ENCODE data around the gene PSMB4.
"Not testable (repeated sequence)": the region's sequence is repeated elsewhere in the genome, so short reads cannot be mapped to it uniquely, and the experiment has no call there.

PSMB4 gene

DNA sequence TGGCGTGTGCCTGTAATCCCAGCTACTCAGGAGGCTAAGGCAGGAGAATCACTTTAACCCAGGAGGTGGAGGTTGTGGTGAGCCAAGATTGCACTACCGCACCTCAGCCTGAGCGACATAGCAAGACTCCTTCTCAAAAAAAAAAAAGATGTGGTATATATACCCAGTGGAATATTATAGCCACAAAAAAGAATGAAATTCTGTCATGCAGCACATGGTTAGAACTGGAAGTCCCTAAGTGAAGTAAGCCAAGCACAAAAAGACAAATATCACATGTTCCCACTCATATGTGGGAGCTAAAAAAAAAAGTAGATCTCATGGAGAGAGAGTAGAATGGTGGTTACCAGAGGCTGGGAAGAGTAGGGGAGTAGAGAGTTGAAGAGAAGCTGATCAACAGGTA, 18.7 kb downstream of the PSMB4 start:
- ChIA-PET POLR2A (ENCODE audit: low non-redundant PET) (interaction anchor here (0.6 kb wide), 1 partner anchor 17 kb away, joined by 4 read pairs; no protein-coding TSS in a partner anchor), CTCF (interaction anchor here (0.7 kb wide), 1 partner anchor 187 kb away, joined by 3 read pairs; no protein-coding TSS in a partner anchor)
- no peak for TF ChIP-seq CTCF (conservative IDR thresholded peaks at IDR 0.05; ENCODE audit: low read depth)
- DNase-seq (ENCODE audit: low spot score), result no peak
- H3K27ac ChIP-seq, result no peak overlapping the region

- POLR2A ChIA-PET (ENCODE audit: low non-redundant PET), result no interaction called here
- H3K27ac ChIP-seq, result no peak overlapping the region
- no peak for DNase-seq (ENCODE audit: low spot score)
- CTCF ChIA-PET, result no interaction called here
- no peak for TF ChIP-seq CTCF (conservative IDR thresholded peaks at IDR 0.05; ENCODE audit: low read depth)
Measured at GRCh38 chr1:151419819-151420218, 20.4 kb downstream of the PSMB4 start.

- no peak for DNase-seq (ENCODE audit: low spot score)
- no peak for TF ChIP-seq CTCF (conservative IDR thresholded peaks at IDR 0.05; ENCODE audit: low read depth)
- H3K27ac ChIP-seq, result no peak overlapping the region
- ChIA-PET CTCF (no interaction called here), POLR2A (ENCODE audit: low non-redundant PET) (no interaction called here)
Measured at GRCh38 chr1:151425103-151425502, 25.7 kb downstream of the PSMB4 start.

- no peak overlapping the region for H3K27ac ChIP-seq
- POLR2A ChIA-PET (ENCODE audit: low non-redundant PET), result no interaction called here
- no peak for TF ChIP-seq CTCF (conservative IDR thresholded peaks at IDR 0.05; ENCODE audit: low read depth)
- CTCF ChIA-PET, result interaction anchor here (0.6 kb wide), 1 partner anchor 148 kb away, joined by 6 read pairs; no protein-coding TSS in a partner anchor
- no peak for DNase-seq (ENCODE audit: low spot score)
Measured at GRCh38 chr1:151428068-151428467, 28.7 kb downstream of the PSMB4 start.

DNA sequence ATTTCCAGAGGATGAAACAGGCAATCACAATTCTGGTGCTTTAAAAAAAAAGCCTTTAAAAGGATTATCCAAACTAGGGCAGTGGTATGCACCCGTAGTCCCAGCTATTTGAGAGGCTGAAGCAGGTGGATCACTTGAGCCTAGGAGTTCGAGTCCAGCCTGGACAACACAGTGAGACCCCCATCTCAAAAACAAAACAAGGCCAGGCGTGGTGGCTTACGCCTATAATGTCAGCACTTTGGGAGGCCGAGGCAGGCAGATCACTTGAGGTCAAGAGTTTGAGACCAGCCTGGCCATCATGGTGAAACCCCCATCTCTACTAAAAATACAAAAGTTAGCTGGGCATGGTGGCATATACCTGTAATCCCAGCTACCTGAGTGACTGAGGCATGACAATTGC, 34.5 kb downstream of the PSMB4 start:
- DNase-seq (ENCODE audit: low spot score), result not testable (repeated sequence)
- POLR2A ChIA-PET (ENCODE audit: low non-redundant PET), result interaction anchor here (0.6 kb wide), 1 partner anchor 202 kb away, joined by 3 read pairs; no protein-coding TSS in a partner anchor
- CTCF ChIA-PET, result interaction anchor here (0.6 kb wide), 2 partner anchors 153 to 446 kb away, joined by 5 read pairs; no protein-coding TSS in a partner anchor
- H3K27ac ChIP-seq, result peak overlapping the region; percentile 25; the same call in 1 of the 2 replicates

DNA sequence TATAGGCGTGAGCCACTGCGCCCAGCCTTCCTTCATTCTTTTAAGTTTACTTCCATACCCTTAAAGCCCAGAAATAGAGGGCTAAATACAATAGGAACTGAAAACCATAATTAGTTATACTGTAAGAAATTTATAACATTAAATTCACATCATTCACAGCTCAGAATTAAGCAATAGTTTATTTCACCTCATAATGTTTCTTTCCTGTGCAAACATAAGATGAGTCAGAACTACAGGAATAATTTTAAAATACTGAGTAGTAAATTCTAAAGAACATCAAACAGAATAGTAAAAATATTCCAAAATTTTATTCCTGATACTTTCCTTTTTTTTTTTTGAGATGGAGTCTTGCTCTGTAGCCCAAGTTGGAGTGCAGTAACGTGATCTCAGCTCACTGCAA, 35.8 kb downstream of the PSMB4 start:
- POLR2A ChIA-PET (ENCODE audit: low non-redundant PET), result interaction anchor here (0.6 kb wide), 1 partner anchor 17 kb away, joined by 4 read pairs; no protein-coding TSS in a partner anchor
- no peak for TF ChIP-seq CTCF (conservative IDR thresholded peaks at IDR 0.05; ENCODE audit: low read depth)
- CTCF ChIA-PET, result interaction anchor here (0.7 kb wide), 1 partner anchor 29 kb away, joined by 3 read pairs; no protein-coding TSS in a partner anchor
- peak overlapping the region; percentile 25; the same call in 1 of the 2 replicates for H3K27ac ChIP-seq
- no peak for DNase-seq (ENCODE audit: low spot score)

DNA sequence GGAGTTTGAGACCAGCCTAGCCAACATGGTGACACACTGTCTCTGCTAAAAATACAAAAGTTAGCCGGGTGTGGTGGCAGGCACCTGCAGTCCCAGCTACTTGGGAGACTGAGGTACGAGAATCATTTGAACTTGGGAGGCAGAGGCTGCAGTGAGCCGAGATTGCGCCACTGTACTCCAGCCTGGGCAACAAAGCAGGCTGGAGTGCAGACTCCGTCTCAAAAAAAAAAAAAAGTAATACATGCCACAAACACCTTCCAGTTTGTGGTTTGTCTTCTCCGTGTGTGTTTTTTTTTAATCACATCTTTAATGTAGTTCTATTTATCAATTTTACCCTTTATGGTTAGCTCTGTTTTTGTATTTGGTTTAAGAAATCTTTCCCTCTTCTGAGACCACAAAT, 37.6 kb downstream of the PSMB4 start:
- ChIA-PET CTCF (interaction anchor here (0.7 kb wide), 1 partner anchor 298 kb away, joined by 3 read pairs; no protein-coding TSS in a partner anchor), POLR2A (ENCODE audit: low non-redundant PET) (no interaction called here)
- DNase-seq (ENCODE audit: low spot score), result no peak
- H3K27ac ChIP-seq, result no peak overlapping the region
- TF ChIP-seq CTCF (conservative IDR thresholded peaks at IDR 0.05; ENCODE audit: low read depth), result no peak

- CTCF ChIA-PET; POLR2A ChIA-PET (ENCODE audit: low non-redundant PET): not testable (repeated sequence)
Measured at GRCh38 chr1:151437396-151437795, 38.0 kb downstream of the PSMB4 start.

More at GRCh38 chr1:151437396-151437795, 38.0 kb downstream of the PSMB4 start:
- DNase-seq (ENCODE audit: low spot score); H3K27ac ChIP-seq: not testable (repeated sequence)
